B cell (primary cell): ENCODE measurements around the gene CD81. TPM values are rescaled to one million over a fixed set of nuclear protein-coding genes. Genes with fewer than 3 reads are reported as not detected.

ENCODE experiments used
- ATAC-seq: fragments of 200-7000 bp; cut with Tn5 transposase; one replicate; pipeline ENCODE4 v1.10.0; 2021; ENCODE audit warnings: low read depth, mild to moderate bottlenecking, moderate number of reproducible peaks, moderate library complexity
- CTCF ChIA-PET: fragments of 350-600 bp; sonication (Branson Sonifier 250); formaldehyde crosslinking; loops from one replicate; lab custom pipeline; 2021; ENCODE audit warnings: antibody characterized with exemption, inconsistent platforms; lab: Charles Lee
- POLR2A ChIA-PET: fragments of 350-600 bp; sonication (Branson Sonifier 250); formaldehyde crosslinking; loops from one replicate; lab custom pipeline; 2021; ENCODE audit warnings: antibody characterized with exemption; lab: Charles Lee
- DNase-seq: peaks from one replicate; pipeline ENCODE4 v3.0.0; 2013
- H2AFZ ChIP-seq: 2 replicates; pipeline ENCODE4 v1.6.1; 2012; ENCODE audit warnings: mild to moderate bottlenecking, low read depth, low read length; ENCODE audit not compliant: insufficient read depth, poor library complexity, severe bottlenecking
- H3K27ac ChIP-seq, 2 donors: 1 replicate in 1 of 2; 2 replicates in 1 of 2; pipeline ENCODE4 v1.5.1; 2012 to 2013; ENCODE audit warnings: low read length in 2 of 2, mild to moderate bottlenecking in 2 of 2, moderate library complexity in 1 of 2
- H3K27me3 ChIP-seq, 4 experiments: fragments of 200-600 bp in 1 of 4; sonication (generic) in 1 of 4; replicated peaks in 1 of 4; 1 replicate in 2 of 4; 2 replicates in 2 of 4; pipeline versions ENCODE4 v1.6.1 to v1.7.0; 2013 to 2016; ENCODE audit warnings: low read length in 3 of 4, mild to moderate bottlenecking in 2 of 4, mixed read lengths in 1 of 4, moderate library complexity in 1 of 4; ENCODE audit not compliant: insufficient read depth in 4 of 4, control insufficient read depth in 3 of 4; ENCODE audit errors: control extremely low read depth in 1 of 4
- H3K36me3 ChIP-seq, 2 experiments: replicated peaks in 1 of 2; 1 replicate in 1 of 2; 2 replicates in 1 of 2; pipeline versions ENCODE4 v1.6.1 to v1.7.1; 2013; ENCODE audit warnings: low read length in 1 of 2; ENCODE audit not compliant: insufficient read depth in 2 of 2, control insufficient read depth in 1 of 2; ENCODE audit errors: control extremely low read depth in 1 of 2, extremely low read depth in 1 of 2
- H3K4me1 ChIP-seq, 2 donors: fragments of 200-600 bp in 1 of 2; sonication (generic) in 1 of 2; 1 replicate in 1 of 2; 2 replicates in 1 of 2; pipeline versions ENCODE4 v1.5.1 to v1.6.1; 2013 to 2017; ENCODE audit warnings: low read length in 2 of 2; ENCODE audit not compliant: control insufficient read depth in 2 of 2, insufficient read depth in 2 of 2
- H3K4me2 ChIP-seq: replicated peaks from 2 replicates; pipeline ENCODE3; 2012; ENCODE audit warnings: mild to moderate bottlenecking, low read depth, low read length; ENCODE audit not compliant: poor library complexity, severe bottlenecking
- H3K4me3 ChIP-seq, 5 experiments: fragments of 200-600 bp in 1 of 5; sonication (generic) in 1 of 5; 1 replicate in 3 of 5; 2 replicates in 2 of 5; pipeline versions ENCODE4 v1.5.1 to v1.7.0; 2011 to 2016; ENCODE audit warnings: low read length in 4 of 5, mild to moderate bottlenecking in 4 of 5, low read depth in 2 of 5, control low read depth in 1 of 5, moderate library complexity in 1 of 5; ENCODE audit not compliant: insufficient read depth in 1 of 5; ENCODE audit errors: control extremely low read depth in 1 of 5, extremely low read depth in 1 of 5
- H3K79me2 ChIP-seq: fragments of 200-600 bp; sonication (generic); one replicate; pipeline ENCODE4 v1.6.0; 2016; ENCODE audit warnings: low read length; ENCODE audit not compliant: control insufficient read depth, insufficient read depth
- H3K9ac ChIP-seq: fragments of 200-600 bp; sonication (generic); 2 replicates; pipeline ENCODE4 v1.6.1; 2017; ENCODE audit warnings: mild to moderate bottlenecking, low read length, moderate library complexity
- H3K9me3 ChIP-seq, 3 donors: one replicate each; pipeline versions ENCODE4 v1.6.1 to v1.7.1; 2013; ENCODE audit warnings: low read length in 2 of 3; ENCODE audit not compliant: control insufficient read depth in 2 of 3, insufficient read depth in 1 of 3; ENCODE audit errors: control extremely low read depth in 1 of 3
- H4K20me1 ChIP-seq: 2 replicates; pipeline ENCODE4 v1.6.0; 2012; ENCODE audit warnings: mild to moderate bottlenecking, low read length; ENCODE audit not compliant: insufficient read depth, control insufficient read depth, poor library complexity, severe bottlenecking
- H3K27ac Mint-ChIP-seq: one replicate; pipeline ENCODE4 v1.8.0; 2021; ENCODE audit warnings: mixed read lengths
- H3K27me3 Mint-ChIP-seq: one replicate; pipeline ENCODE4 v1.8.0; 2021; ENCODE audit warnings: mixed read lengths
- H3K4me1 Mint-ChIP-seq: one replicate; pipeline ENCODE4 v1.8.0; 2021; ENCODE audit warnings: mixed read lengths
- H3K4me3 Mint-ChIP-seq: one replicate; pipeline ENCODE4 v1.8.0; 2021; ENCODE audit warnings: mixed read lengths
- H3K9me3 Mint-ChIP-seq: one replicate; pipeline ENCODE4 v1.8.0; 2022; ENCODE audit warnings: mixed read lengths; ENCODE audit not compliant: insufficient read depth
- EZH2 ChIP-seq: IDR thresholded peaks from 2 replicates; pipeline ENCODE4 v1.6.1; 2012; ENCODE audit warnings: borderline replicate concordance, low read depth, mild to moderate bottlenecking, moderate library complexity, low read length; ENCODE audit not compliant: insufficient read depth, poor library complexity, severe bottlenecking
- WGBS: methylation state at CpG from one replicate; pipeline ENCODE4 v1.1.5; 2013; ENCODE audit warnings: missing lambda C conversion rate; ENCODE audit not compliant: insufficient coverage; 5-methylcytosine and 5-hydroxymethylcytosine counted together
- intact Hi-C: fragments of 100-400 bp; cut with micrococcal nuclease; formaldehyde crosslinking; loops from one replicate; pipeline ENCODE4 v1.10.0; 2022
- polyA plus RNA-seq: library from polyadenylated mRNA; depleted of rRNA; stranded (reverse); fragments of >200 nt; gene quantifications from 2 replicates; pipeline ENCODE4 v1.2.3, GENCODE V29; 2012
- total RNA-seq, 2 donors: library from RNA; stranded (reverse); fragments of 120-200 nt in 1 of 2; gene quantifications; 1 replicate in 1 of 2; 2 replicates in 1 of 2; pipeline versions ENCODE4 v1.2.3 to v1.2.4, GENCODE V29; 2013 to 2022
- TF ChIP-seq, protein P1 (sequence below): fragments of 200-600 bp; IDR thresholded peaks from one replicate; pipeline ENCODE4 v1.8.0; 2022; ENCODE audit warnings: antibody characterized with exemption, mild to moderate bottlenecking

The CD81 gene
- total and polyA plus RNA-seq, 2 donors (not counting 1 experiment from before 2014, with no cell fraction given): 253 to 361 TPM

- H2AFZ ChIP-seq: no peak overlapping the region
- ChIA-PET CTCF (interaction anchor here (0.7 to 1.1 kb wide), 2 partner anchors 20 to 79 kb away, joined by 3 read pairs; partner anchors contain the start of genes C11orf21, TSPAN32 and TSSC4), POLR2A (interaction anchor here (0.7 kb wide), 1 partner anchor 14 kb away, joined by 3 read pairs; no protein-coding TSS in a partner anchor)
- H3K9me3 Mint-ChIP-seq: no peaks in the 10 kb centered on the region
- peaks cover 0 to 12% (median 0%) of the 10 kb centered on the region in 3 donors for H3K9me3 ChIP-seq
- peak; percentile 46 for DNase-seq
- peak overlapping the region; percentile 80 for H3K4me3 Mint-ChIP-seq
- TF ChIP-seq EZH2: no peak
- TF ChIP-seq, protein P1, sequence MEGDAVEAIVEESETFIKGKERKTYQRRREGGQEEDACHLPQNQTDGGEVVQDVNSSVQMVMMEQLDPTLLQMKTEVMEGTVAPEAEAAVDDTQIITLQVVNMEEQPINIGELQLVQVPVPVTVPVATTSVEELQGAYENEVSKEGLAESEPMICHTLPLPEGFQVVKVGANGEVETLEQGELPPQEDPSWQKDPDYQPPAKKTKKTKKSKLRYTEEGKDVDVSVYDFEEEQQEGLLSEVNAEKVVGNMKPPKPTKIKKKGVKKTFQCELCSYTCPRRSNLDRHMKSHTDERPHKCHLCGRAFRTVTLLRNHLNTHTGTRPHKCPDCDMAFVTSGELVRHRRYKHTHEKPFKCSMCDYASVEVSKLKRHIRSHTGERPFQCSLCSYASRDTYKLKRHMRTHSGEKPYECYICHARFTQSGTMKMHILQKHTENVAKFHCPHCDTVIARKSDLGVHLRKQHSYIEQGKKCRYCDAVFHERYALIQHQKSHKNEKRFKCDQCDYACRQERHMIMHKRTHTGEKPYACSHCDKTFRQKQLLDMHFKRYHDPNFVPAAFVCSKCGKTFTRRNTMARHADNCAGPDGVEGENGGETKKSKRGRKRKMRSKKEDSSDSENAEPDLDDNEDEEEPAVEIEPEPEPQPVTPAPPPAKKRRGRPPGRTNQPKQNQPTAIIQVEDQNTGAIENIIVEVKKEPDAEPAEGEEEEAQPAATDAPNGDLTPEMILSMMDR: no peak
- H3K27me3 Mint-ChIP-seq: no peaks in the 10 kb centered on the region
- H3K9ac ChIP-seq: no peak overlapping the region
- no peaks in the 10 kb centered on the region for H3K27me3 ChIP-seq
- 70% methylated on average over 20 of the region's 20 CpGs for WGBS
- no peak for ATAC-seq
- peaks cover 75% of the 10 kb centered on the region for H3K4me1 Mint-ChIP-seq
- H4K20me1 ChIP-seq: peaks cover 90% of the 10 kb centered on the region
- intact Hi-C loops: loop anchor here (5.0 kb wide), 1 partner anchor 506 kb away; the partner anchor contains the start of gene CDKN1C
- H3K36me3 ChIP-seq: peaks cover 0 to 17% of the 10 kb centered on the region in 2 experiments
- H3K4me1 ChIP-seq: peaks cover 71 to 84% of the 10 kb centered on the region in 2 donors
- peaks cover 71% of the 10 kb centered on the region for H3K79me2 ChIP-seq
- peak overlapping the region; percentile 94 for H3K27ac Mint-ChIP-seq
- H3K4me2 ChIP-seq: peak overlapping the region; percentile 100
- no peak overlapping the region for H3K4me3 ChIP-seq
- peak overlapping the region; percentile 11 to 86 for H3K27ac ChIP-seq
These were observed 3.8 kb downstream of the CD81 start for GRCh38 chr11:2380807-2381350.
